NCI-H187 treated with DMSO at 0.1 percent for 48 hours (cell line): ENCODE results near the gene WDR37.
"Not testable (repeated sequence)": the region's sequence is repeated elsewhere in the genome, so short reads cannot be mapped to it uniquely, and the experiment has no call there.

ENCODE experiments used
- DNase-seq: peaks from one replicate; lab custom pipeline; 2025; lab: John Stamatoyannopoulos, UW

WDR37 gene, protein sequence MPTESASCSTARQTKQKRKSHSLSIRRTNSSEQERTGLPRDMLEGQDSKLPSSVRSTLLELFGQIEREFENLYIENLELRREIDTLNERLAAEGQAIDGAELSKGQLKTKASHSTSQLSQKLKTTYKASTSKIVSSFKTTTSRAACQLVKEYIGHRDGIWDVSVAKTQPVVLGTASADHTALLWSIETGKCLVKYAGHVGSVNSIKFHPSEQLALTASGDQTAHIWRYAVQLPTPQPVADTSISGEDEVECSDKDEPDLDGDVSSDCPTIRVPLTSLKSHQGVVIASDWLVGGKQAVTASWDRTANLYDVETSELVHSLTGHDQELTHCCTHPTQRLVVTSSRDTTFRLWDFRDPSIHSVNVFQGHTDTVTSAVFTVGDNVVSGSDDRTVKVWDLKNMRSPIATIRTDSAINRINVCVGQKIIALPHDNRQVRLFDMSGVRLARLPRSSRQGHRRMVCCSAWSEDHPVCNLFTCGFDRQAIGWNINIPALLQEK

DNA sequence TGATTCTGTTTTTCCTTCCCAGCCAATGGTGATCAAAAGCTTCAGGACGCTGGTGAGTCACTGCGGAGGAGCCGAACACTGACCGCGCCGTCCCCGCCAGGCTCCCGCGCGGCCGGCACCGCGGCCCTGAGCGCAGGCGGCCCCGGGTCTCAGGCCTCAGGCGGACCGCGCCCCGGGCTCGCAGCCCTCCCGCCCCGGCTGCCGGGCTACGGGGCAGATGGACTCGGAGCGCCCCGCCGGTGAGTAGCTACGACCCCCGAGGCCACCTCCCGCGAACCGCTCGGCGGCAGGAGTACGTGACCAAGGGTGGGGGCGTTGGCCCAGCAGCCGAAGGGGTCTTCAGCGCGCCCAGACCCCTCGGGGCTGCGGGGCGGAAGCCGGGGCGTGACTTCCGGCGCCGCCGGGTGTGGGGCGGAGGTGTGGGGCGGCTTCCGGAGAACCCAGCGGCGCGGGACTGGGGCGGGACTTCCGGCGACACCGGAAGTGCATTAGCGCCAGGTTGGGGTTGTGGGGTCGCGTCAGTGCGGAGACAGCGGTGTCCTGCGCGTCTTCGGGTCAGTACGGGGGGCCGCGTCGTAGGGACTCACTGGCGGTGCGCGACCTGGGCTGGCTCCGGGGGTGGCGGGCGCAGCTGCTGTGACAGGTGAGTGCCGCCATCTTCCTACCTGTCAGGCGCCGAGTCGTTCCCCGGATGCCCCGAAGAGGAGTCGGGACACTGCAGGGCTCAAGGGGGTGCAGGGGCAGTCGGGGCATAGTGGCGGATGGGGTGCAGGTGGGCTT, at the start of gene WDR37:
TSS of gene WDR37 (plus strand) at position 60 of the 780 bp plus-strand sequence. CDS start 15,771 bp downstream, outside the sequence.
- no peak for DNase-seq

DNA sequence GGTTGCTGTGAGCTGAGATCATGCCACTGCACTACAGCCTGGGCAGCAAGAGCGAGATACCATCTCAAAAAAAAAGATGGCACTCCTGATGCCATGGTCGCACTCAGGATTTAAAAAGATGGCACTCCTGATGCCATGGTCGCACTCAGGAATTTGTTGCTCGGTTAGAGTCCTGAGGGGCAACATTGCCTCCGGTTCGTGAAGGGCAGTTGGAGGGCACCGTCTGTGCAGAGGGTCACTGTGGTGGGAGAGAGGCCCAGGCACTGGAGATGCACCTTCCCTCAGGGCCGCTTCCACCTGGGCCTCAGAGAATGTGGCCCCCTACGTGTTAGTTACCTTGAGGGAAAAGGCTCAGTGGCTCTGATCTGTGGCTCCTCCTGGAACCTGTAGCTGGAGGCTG, 49.6 kb upstream of the WDR37 start:
- no peak for DNase-seq

DNA sequence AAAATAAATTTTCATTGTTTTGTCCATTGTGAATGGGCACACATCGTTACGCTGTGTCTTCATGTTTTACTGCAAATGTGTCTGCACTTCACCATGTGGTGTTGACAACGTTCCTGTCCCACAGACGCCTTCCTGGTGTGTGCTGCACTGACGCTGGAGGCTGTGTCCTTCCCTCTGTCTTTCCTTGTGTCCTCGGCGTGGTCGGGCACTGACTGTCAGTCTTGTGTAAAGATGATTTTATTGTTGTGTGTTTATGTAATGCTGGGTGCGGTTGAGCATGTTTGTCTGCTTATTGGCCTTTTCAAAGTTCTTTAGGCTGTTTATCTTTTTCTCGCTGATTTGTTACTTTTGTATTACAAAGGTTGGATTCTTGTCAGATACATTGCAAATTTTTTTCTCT, 48.6 kb upstream of the WDR37 start:
- DNase-seq = no peak

DNA sequence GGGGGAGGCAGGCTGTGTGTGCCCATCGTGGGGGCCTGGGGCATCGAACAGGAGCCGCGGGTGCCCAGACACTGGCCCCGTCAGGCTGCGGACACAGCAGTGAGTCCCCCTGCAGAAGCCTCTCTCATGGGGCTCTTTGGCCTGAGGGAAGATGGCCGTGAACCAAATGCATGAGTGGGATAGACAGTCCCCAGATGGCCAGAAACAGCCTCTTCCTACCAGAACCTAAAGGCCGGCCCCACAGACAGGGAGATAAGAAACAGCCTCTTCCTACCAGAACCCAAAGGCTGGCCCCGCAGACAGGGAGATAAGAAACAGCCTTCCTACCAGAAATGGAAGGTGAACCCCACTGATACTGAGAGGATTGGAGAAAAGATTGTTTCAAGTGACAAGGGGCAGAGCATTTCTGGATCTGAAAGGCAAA, 47.1 kb upstream of the WDR37 start:
- DNase-seq = no peak

DNA sequence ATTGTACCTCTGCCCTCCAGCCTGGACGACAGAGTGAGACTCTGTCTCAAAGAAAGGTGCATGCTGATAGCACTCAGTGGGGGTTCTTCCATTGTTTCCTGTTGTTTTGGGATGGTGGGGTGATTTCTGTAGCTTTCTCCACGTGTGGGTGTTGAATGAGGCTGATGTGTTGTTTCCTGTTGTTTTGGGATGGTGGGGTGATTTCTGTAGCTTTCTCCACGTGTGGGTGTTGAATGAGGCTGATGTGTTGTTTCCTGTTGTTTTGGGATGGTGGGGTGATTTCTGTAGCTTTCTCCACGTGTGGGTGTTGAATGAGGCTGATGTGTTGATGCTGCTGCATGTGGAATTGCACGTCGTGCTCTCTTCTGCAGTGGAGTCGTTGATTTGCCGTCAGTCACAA, 46.2 kb upstream of the WDR37 start:
- DNase-seq = not testable (repeated sequence)

DNA sequence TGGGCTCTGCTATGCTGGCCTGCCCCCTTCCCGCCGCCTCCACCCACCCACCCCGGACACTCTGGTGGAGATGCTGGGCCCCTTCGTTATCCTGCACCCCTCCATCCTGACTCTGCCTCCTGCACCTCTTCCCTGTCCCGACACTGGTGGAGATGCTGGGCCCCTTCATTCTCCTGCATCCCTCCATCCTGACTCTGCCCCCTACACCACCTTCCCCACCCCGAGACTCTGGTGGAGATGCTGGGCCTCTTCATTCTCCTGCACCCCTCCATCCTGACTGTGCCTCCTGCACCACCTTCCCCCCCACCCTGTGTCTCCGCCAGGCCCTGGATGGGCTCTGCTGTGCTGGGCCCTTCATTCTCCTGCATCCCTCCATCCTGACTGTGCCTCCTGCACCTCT, 45.5 kb upstream of the WDR37 start:
- DNase-seq = no peak

DNA sequence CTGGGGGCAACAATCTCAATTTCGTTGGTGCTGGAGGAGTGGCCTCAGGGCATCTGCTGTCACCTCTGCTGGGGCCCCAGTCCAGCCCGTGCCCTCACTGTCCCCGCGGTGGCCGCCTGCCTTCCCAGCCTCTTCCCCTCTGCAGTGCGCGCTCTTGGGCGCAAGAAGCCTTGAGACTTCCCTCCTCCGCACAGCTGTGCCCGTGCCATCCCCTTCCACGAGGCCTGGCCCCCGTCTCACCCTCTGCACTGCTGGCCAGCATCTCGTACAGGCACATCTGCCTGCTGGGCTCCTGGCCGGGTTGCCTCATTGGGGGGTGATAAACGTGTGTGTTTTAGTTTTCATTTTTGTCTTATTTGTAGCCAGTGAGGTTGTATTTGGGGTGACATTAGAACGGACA, 44.5 kb upstream of the WDR37 start:
- no peak for DNase-seq

DNA sequence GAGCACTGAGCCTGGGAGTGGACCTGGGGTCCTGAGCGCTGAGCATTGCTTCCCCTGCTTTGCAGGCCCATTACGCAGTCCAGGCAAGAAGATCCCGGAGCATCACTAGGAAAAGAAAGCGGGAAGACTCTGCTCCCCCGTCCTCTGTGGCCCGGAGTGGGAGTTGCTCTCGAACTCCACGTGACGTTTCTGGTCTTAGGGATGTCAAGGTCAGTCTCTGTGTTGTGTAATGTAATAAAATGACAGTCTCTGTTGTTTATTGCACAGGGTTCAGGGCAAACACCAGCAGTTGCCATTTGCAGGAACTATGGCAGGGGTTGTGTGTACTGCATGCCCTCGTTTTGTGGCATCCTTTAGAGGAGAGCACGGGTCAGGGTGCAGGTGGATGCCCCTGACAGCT, 40.5 kb upstream of the WDR37 start:
- no peak for DNase-seq

DNA sequence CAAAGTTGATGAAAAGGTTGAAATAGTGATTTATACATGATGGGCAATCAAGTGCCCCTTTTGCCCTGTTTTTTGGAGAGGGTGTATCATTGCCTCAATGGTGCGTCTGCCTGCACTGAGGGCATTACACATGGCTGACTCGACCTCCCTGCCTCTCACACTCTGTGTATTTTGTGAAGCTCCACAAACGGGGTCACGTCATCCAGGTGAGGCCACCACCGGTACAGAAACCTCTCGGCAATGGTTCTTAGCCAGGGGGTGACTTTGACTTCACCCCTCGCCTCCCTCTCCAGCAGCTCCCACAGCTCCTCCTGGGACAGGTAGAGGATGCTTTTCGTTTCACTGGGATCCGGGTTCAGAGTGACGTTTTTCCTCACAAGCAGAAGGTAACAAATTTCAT, 36.8 kb upstream of the WDR37 start:
- no peak for DNase-seq

DNA sequence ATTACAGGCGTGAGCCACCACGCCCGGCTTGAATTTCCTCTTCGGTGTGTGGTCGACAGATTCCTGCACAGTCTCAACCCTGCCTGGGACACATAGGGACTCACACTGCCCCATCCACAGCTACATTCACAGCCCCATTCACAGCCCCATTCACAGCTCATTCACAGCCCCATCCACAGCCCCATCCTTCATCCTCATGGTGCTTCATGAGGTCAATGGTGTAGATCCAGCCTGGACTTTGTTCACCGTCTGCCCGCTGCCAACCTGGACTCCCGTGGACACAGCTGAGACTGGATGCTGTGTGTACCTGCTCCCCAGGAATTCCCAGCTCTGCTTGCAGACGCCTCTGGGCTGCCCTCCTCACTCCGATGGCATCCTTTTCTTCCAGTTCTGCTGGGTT, 35.7 kb upstream of the WDR37 start:
- no peak for DNase-seq

DNA sequence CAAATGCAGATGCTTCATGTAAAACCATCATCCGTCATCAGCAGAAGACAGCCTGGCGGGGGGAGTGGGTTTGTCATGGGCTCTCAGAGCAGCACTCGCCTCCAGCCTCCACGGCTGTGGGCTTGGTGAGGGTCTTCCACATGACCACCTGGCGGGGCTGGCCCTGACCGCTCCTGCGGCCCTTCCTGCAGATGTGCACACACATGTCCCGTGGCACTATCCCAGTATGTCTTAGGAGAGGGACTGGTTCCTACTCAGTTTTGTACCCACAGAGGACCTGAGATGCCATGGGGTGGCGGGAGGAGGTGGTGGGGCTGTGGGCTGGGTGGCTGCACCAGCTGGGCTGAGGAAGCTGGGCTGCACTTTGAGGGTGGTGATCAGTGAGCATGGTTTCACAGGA, 35.2 kb upstream of the WDR37 start:
- no peak for DNase-seq

DNA sequence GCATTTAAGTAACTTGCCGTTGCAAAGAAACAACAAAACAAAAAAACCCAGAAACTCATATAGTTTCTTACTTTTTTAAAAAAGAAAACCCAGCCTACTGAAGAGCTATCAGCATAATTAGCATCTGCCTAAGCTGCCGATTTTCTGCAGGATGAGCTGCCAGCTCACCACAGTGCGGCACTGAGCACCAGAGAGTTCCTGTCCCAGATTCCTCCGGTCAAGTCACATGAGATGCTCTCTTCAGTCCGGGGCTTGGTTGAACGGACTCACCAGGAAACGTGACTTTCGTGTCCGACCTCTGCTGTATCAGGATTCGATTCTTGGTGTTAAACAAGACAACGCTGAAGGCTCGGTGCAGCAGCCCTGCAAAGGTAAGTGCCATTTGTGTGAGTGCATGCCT, 33.8 kb upstream of the WDR37 start:
- no peak for DNase-seq

DNA sequence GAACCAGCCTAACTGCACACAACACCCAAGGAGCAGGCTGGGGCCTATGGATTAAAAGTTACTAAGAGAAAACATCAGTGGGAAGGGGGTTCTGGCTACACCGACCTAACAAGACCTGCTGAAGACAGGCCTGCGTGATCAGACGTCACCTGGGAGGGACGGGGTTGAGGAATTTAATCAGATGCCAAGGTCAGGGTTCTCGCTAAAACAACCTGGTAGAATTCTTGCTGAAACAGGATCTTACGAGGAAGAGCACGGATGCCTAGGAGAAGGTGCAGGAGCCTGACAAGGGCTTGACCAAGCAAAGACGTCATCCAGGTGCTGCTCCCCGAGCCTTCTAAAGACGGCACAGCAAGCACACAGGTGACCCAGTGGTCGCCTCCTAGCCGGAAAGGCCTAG, 32.1 kb upstream of the WDR37 start:
- DNase-seq = no peak

DNA sequence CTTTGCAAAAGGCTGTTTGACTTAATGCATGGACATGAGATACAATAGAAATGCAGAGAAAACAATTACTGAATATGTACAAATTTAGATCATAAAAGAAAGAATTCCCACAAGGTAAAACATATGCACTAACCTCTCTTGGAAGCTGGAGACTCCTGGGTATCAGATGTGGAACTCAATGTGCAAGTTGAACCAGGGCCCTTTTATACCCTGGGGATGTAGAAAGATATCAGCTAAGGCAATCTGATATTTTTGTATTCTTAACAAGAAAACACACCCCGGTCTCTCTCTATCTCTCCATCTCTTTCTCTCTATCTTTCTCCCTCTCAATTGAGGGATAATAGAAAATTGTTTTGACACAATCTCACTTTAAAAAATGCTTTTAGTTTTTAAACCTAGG, 30.5 kb upstream of the WDR37 start, which contains the start of gene IDI2:
TSS of gene IDI2 (minus strand) at position 177 of the 400 bp plus-strand sequence. CDS start 1,136 bp downstream, outside the sequence.
- DNase-seq = no peak

DNA sequence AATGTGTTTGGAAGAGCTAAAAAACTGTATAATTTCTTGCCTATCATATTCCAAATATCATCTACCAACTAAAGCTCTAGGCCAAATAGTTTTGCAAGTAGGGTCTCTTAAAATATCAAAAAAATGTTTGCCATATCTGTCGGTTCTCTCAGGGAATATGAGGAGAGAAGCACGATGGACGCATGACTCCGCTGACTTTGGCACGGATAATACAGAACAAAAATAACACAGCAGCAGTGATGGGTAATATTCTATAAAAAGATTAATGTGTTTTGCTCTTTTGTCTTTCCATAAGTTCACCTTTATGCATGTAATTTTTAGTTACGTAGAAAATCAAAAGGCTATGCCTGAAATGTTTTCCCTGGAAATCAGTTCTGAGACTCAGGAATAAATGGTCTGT, 29.6 kb upstream of the WDR37 start:
- DNase-seq = no peak

DNA sequence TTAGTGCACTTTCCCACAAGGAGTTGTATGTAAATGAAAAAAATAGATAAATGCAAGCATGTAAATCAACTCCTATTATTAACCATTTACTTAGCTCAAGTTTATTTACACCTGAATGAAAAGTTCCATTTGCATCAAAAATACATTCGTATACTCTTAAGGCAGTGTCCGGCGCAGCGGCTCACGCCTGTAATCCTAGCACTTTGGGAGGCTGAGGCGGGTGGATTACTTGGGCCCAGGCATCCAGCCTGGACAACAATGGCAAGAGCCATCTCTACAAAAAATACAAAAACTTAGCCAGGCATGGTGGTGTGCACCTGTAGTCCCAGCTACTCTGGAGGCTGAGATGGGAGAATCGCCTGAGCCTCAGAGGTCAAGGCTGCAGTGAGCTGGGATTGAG, 26.3 kb upstream of the WDR37 start:
- DNase-seq = no peak

DNA sequence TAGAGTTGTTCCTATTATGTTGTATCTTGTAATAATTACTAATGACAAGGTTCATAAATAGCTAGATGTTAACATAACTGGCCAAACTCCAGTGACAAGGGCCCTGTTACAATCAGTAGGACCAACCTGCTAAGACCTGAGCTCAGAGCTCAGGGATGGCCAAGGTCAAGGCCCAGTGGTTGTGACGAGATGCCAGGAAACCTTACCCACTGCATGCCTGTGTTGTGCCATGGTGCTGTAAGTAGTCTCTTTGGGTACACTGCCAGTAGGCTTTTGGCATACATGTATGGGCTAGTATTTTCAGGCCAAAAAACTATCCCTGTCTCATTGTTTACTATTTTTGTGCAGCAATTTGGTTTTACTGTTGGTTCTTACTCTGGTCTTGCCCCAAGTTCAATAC, 22.6 kb upstream of the WDR37 start:
- DNase-seq = no peak

DNA sequence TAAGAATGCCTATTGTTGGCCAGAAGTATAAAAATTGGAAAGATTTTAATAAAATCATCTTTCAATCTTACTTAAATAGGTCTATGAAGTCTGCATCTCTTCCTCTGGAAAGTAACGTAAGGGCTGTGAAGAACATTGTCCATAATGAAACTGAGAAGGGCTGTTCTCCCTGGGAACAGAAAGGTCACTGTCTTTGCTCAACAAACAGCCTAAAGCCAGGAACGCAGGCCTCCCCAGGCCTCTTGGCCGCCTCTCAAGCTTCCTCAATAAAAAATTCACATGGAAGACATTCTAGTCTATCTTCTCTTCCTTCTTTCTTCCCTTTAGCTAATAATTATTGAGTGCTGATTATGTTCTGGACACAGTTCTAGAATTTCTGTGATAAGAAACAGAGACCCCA, 21.4 kb upstream of the WDR37 start:
- DNase-seq = no peak

DNA sequence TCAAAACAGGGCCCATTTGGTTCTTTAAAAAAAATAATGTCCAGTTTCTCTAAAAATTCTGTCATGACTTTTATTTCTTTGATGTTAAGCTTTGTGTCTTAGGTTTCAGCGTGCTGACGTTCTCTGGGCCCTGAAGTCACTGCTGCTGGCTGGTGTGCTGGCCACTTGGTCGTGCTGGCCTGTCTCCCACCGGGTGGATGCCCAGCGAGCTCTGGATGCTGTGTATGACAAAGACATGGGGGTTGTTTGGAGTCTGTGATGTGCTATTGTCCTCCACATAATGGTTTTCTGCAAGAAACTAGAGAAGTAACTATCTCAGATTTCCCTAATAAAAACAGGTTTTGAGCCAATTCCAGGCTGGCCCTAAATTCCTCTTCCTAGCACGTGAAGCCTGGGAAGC, 21.0 kb upstream of the WDR37 start:
- no peak for DNase-seq

DNA sequence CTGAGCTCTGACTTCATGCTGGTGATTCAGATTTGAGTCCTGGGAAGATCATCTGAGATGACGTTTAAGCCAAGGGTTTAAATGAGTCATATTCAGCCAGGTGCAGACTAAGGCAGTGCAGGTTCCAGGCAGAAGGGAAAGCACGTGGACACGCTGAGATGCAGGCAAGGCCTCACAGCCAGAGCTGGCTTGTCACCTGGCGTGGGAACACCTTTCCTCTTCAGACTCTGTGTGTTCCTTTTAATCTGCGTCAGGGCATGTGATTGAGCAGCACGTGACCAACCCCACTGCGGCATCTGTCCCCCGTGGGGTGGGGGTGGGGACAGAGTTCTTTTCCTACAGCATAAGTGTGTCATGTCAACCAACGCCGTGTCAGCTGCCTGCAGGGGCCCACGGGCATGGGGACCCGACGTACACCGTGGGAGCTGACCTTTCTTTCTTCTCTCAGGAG, 19.8 kb upstream of the WDR37 start:
- DNase-seq = no peak

DNA sequence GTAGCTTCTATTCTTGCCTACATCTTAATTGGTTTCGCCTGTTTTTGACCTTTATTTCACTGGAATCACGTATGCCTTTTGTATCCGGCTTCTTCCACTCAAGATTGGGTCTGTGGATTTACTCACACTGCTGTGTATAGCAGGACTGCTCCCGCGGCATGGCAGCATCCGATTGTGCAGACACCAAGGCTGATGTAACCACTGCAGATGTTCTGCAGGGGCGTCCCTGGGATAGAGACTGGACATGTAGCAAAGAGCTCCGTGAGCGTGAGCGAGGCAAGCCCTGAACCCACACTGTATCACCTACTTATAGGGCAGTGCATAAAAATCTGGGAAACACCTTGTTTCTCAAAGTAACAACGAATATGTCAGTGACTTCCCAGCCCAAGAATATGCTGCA, 19.1 kb upstream of the WDR37 start:
- DNase-seq = no peak

DNA sequence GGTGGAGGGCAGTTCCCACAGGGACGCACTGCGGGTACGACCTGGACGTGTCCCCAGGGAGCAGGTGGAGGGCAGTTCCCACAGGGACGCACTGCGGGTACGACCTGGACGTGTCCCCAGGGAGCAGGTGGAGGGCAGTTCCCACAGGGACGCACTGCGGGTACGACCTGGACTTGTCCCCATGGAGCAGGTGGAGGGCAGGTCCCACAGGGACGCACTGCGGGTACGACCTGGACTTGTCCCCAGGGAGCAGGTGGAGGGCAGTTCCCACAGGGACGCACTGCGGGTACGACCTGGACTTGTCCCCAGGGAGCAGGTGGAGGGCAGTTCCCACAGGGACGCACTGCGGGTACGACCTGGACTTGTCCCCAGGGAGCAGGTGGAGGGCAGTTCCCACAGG, 17.4 kb upstream of the WDR37 start:
- DNase-seq = not testable (repeated sequence)

DNA sequence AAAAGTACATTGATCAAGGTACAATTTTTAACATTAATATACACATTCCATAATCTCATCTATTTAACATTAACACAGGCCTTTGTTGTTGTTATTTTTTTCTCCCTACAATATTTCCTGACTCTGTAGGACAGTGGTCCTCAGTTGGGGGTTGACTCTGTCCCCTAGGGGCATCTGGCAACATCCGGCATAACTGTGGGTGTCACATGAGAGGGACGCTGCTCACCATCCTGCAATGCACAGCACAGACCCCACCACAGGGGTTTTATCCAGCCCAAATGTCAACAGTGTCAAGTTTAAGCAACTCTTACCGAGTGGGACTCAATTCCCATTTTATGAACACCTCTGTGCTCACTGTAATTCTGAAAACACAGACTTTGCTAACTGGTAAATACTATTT, 16.1 kb upstream of the WDR37 start:
- no peak for DNase-seq
